GM12891 (cell line): ENCODE results near the gene TPCN2.

Experiments
- POLR2AphosphoS5 ChIP-seq: IDR thresholded peaks from 2 replicates; pipeline ENCODE4 v1.6.1; 2011; ENCODE audit warnings: low read depth, low read length, control low read depth
- TAF1 ChIP-seq: IDR thresholded peaks from 2 replicates; pipeline ENCODE4 v1.6.1; 2011; ENCODE audit warnings: low read depth, low read length, control low read depth

GRCh38 chr11:69141742-69142141 lies 93.0 kb downstream of the TPCN2 start:
- TF ChIP-seq TAF1: no peak
- no peak for TF ChIP-seq POLR2AphosphoS5
